Naive thymus-derived CD8-positive, alpha-beta T cell (primary cell): Measurements from ENCODE around the gene SLC16A1. TPM values are rescaled to one million over a fixed set of nuclear protein-coding genes. Genes with fewer than 3 reads are reported as not detected.
A peak's percentile ranks its signal among the peaks of the same experiment; 100 is the strongest.

Source experiments
- ATAC-seq, 2 donors: fragments of 150-1000 bp; cut with Tn5 transposase in 1 of 2; sonication (Bioruptor Pico), chemical (Tn5 transposase) in 1 of 2; 1 replicate in 1 of 2; 2 replicates in 1 of 2; pipeline ENCODE4 v1.10.0; 2021; ENCODE audit warnings: mild to moderate bottlenecking in 2 of 2, moderate library complexity in 2 of 2
- POLR2A ChIA-PET: fragments of 350-600 bp; sonication (Branson Sonifier 250); formaldehyde crosslinking; loops from one replicate; lab custom pipeline; 2021; ENCODE audit warnings: antibody characterized with exemption; lab: Charles Lee
- DNase-seq, 10 donors: peaks; one replicate each; pipeline versions ENCODE4 v3.0.0 to v3.0.0-alpha.2; 2020 to 2022
- H3K27ac Mint-ChIP-seq, 10 donors: one replicate each; pipeline ENCODE4 v1.8.0; 2020 to 2022; ENCODE audit warnings: mild to moderate bottlenecking in 10 of 10, mixed read lengths in 10 of 10, moderate library complexity in 4 of 10, inconsistent platforms in 1 of 10
- H3K27me3 Mint-ChIP-seq, 5 donors: one replicate each; pipeline ENCODE4 v1.8.0; 2021 to 2022; ENCODE audit warnings: mixed read lengths in 5 of 5
- H3K36me3 Mint-ChIP-seq, 3 donors: one replicate each; pipeline ENCODE4 v1.8.0; 2020 to 2022; ENCODE audit warnings: mixed read lengths in 3 of 3, mild to moderate bottlenecking in 2 of 3, inconsistent platforms in 1 of 3
- H3K4me1 Mint-ChIP-seq, 4 donors: one replicate each; pipeline ENCODE4 v1.8.0; 2021 to 2022; ENCODE audit warnings: mixed read lengths in 4 of 4
- H3K4me3 Mint-ChIP-seq, 10 donors: one replicate each; pipeline ENCODE4 v1.8.0; 2020 to 2022; ENCODE audit warnings: mild to moderate bottlenecking in 10 of 10, mixed read lengths in 10 of 10, moderate library complexity in 6 of 10, inconsistent platforms in 1 of 10
- H3K9me3 Mint-ChIP-seq, 9 donors: one replicate each; pipeline ENCODE4 v1.8.0; 2020 to 2022; ENCODE audit warnings: mixed read lengths in 9 of 9, mild to moderate bottlenecking in 3 of 9, inconsistent platforms in 1 of 9, moderate library complexity in 1 of 9
- polyA plus RNA-seq, 3 donors: library from polyadenylated mRNA; unstranded; fragments of 300-500 nt; fragmentation: Illumina TruSeq; gene quantifications; one replicate each; pipeline ENCODE4 v1.2.3, GENCODE V29; 2021
- total RNA-seq, 8 experiments: library from RNA in 2 of 8; stranded (reverse) in 2 of 8; gene quantifications; one replicate each; pipeline ENCODE4 v1.2.3 and lab custom pipeline; 2021 to 2026

Gene SLC16A1
- total and polyA plus RNA-seq, 5 experiments from 2014 or later, result 8.2 to 16.0 (median 11.8) TPM

GRCh38 chr1:112935461-112936111, 20.4 kb downstream of the SLC16A1 start:
- Mint-ChIP-seq H3K9me3 (no peaks in the 10 kb centered on the region), H3K4me3 (no peak overlapping the region), H3K27ac (peak overlapping the region in 3 of 10 donors; percentile 6 to 22 (median 7)), H3K27me3 (no peaks in the 10 kb centered on the region), H3K4me1 (peaks cover 6 to 14% (median 12%) of the 10 kb centered on the region in 4 donors), H3K36me3 (peaks cover 0 to 2% (median 0%) of the 10 kb centered on the region in 3 donors)
- POLR2A ChIA-PET, result no interaction called here
- DNase-seq, result no peak
- no peak for ATAC-seq

- ATAC-seq (no peak), DNase-seq (no peak)
- H3K4me1 Mint-ChIP-seq, result peaks cover 6 to 14% (median 12%) of the 10 kb centered on the region in 4 donors
- POLR2A ChIA-PET, result no interaction called here
- peaks cover 0 to 4% (median 0%) of the 10 kb centered on the region in 3 donors for H3K36me3 Mint-ChIP-seq
- H3K4me3 Mint-ChIP-seq, result no peak overlapping the region
- no peaks in the 10 kb centered on the region for H3K9me3 Mint-ChIP-seq
- H3K27me3 Mint-ChIP-seq, result no peaks in the 10 kb centered on the region
- H3K27ac Mint-ChIP-seq, result peak overlapping the region in 3 of 10 donors; percentile 7 to 38 (median 12)
These were observed 21.4 kb downstream of the SLC16A1 start for GRCh38 chr1:112934577-112934976.

GRCh38 chr1:112933820-112934571, 22.0 kb downstream of the SLC16A1 start:
- DNase-seq (no peak), ATAC-seq (no peak)
- peaks cover 6 to 14% (median 12%) of the 10 kb centered on the region in 4 donors for H3K4me1 Mint-ChIP-seq
- H3K4me3 Mint-ChIP-seq, result no peak overlapping the region
- no peaks in the 10 kb centered on the region for H3K9me3 Mint-ChIP-seq
- POLR2A ChIA-PET, result no interaction called here
- H3K27me3 Mint-ChIP-seq, result no peaks in the 10 kb centered on the region
- peak overlapping the region in 2 of 10 donors; percentile 7 to 38 for H3K27ac Mint-ChIP-seq
- H3K36me3 Mint-ChIP-seq, result peaks cover 0 to 6% (median 1%) of the 10 kb centered on the region in 3 donors

- Mint-ChIP-seq H3K4me3 (no peak overlapping the region), H3K27ac (no peak overlapping the region), H3K4me1 (peaks cover 0 to 2% (median under 1%) of the 10 kb centered on the region in 4 donors), H3K36me3 (peaks cover 0 to 32% (median 10%) of the 10 kb centered on the region in 3 donors), H3K9me3 (no peaks in the 10 kb centered on the region), H3K27me3 (no peaks in the 10 kb centered on the region)
- ATAC-seq (no peak), DNase-seq (no peak)
- POLR2A ChIA-PET, result no interaction called here
These were observed 26.0 kb downstream of the SLC16A1 start for GRCh38 chr1:112929979-112930378.

- Mint-ChIP-seq H3K36me3 (peaks cover 0 to 47% (median 15%) of the 10 kb centered on the region in 3 donors), H3K27me3 (no peaks in the 10 kb centered on the region), H3K9me3 (no peaks in the 10 kb centered on the region), H3K4me1 (peaks cover 0 to 1% (median 0%) of the 10 kb centered on the region in 4 donors), H3K27ac (peak overlapping the region in 1 of 10 donors; percentile 62), H3K4me3 (no peak overlapping the region)
- POLR2A ChIA-PET, result no interaction called here
- ATAC-seq (no peak), DNase-seq (no peak)
These were observed 28.5 kb downstream of the SLC16A1 start for GRCh38 chr1:112927462-112927990.

GRCh38 chr1:112926858-112927257, 29.1 kb downstream of the SLC16A1 start:
- no peak overlapping the region for H3K27ac Mint-ChIP-seq
- peak overlapping the region in 1 of 10 donors; percentile 4 for H3K4me3 Mint-ChIP-seq
- no peaks in the 10 kb centered on the region for H3K9me3 Mint-ChIP-seq
- H3K36me3 Mint-ChIP-seq, result peaks cover 0 to 53% (median 17%) of the 10 kb centered on the region in 3 donors
- POLR2A ChIA-PET, result no interaction called here
- peaks cover 0 to under 1% (median 0%) of the 10 kb centered on the region in 4 donors for H3K4me1 Mint-ChIP-seq
- DNase-seq (no peak), ATAC-seq (no peak)
- H3K27me3 Mint-ChIP-seq, result no peaks in the 10 kb centered on the region

- POLR2A ChIA-PET, result no interaction called here
- Mint-ChIP-seq H3K27ac (no peak overlapping the region), H3K36me3 (peaks cover 0 to 62% (median 20%) of the 10 kb centered on the region in 3 donors), H3K4me1 (no peaks in the 10 kb centered on the region), H3K9me3 (no peaks in the 10 kb centered on the region), H3K4me3 (no peak overlapping the region), H3K27me3 (no peaks in the 10 kb centered on the region)
- DNase-seq (no peak), ATAC-seq (no peak)
These were observed 31.0 kb downstream of the SLC16A1 start for GRCh38 chr1:112925015-112925414.

GRCh38 chr1:112923959-112924349, 32.0 kb downstream of the SLC16A1 start:
- no peak overlapping the region for H3K4me3 Mint-ChIP-seq
- ATAC-seq (no peak), DNase-seq (no peak)
- peak overlapping the region in 1 of 10 donors; percentile 48 for H3K27ac Mint-ChIP-seq
- H3K27me3 Mint-ChIP-seq, result no peaks in the 10 kb centered on the region
- POLR2A ChIA-PET, result no interaction called here
- H3K36me3 Mint-ChIP-seq, result peaks cover 0 to 62% (median 18%) of the 10 kb centered on the region in 3 donors
- no peaks in the 10 kb centered on the region for H3K9me3 Mint-ChIP-seq
- H3K4me1 Mint-ChIP-seq, result no peaks in the 10 kb centered on the region

GRCh38 chr1:112923234-112923958, 32.6 kb downstream of the SLC16A1 start:
- Mint-ChIP-seq H3K4me3 (no peak overlapping the region), H3K4me1 (no peaks in the 10 kb centered on the region), H3K9me3 (no peaks in the 10 kb centered on the region), H3K36me3 (peaks cover 0 to 60% (median 19%) of the 10 kb centered on the region in 3 donors), H3K27me3 (no peaks in the 10 kb centered on the region), H3K27ac (peak overlapping the region in 1 of 10 donors; percentile 48)
- DNase-seq (no peak), ATAC-seq (no peak)
- POLR2A ChIA-PET, result no interaction called here

- Mint-ChIP-seq H3K9me3 (no peaks in the 10 kb centered on the region), H3K4me1 (no peaks in the 10 kb centered on the region), H3K36me3 (peaks cover 13 to 37% (median 25%) of the 10 kb centered on the region in 3 donors), H3K4me3 (no peak overlapping the region), H3K27me3 (no peaks in the 10 kb centered on the region), H3K27ac (no peak overlapping the region)
- no peak for ATAC-seq
- POLR2A ChIA-PET, result no interaction called here
- DNase-seq, result no peak
These were observed 44.3 kb downstream of the SLC16A1 start for GRCh38 chr1:112911506-112912220.

GRCh38 chr1:112909847-112910246, 46.1 kb downstream of the SLC16A1 start:
- no peaks in the 10 kb centered on the region for H3K4me1 Mint-ChIP-seq
- H3K9me3 Mint-ChIP-seq, result no peaks in the 10 kb centered on the region
- DNase-seq (no peak), ATAC-seq (no peak)
- no peak overlapping the region for H3K27ac Mint-ChIP-seq
- H3K27me3 Mint-ChIP-seq, result no peaks in the 10 kb centered on the region
- peaks cover 6 to 23% (median 12%) of the 10 kb centered on the region in 3 donors for H3K36me3 Mint-ChIP-seq
- no peak overlapping the region for H3K4me3 Mint-ChIP-seq
- POLR2A ChIA-PET, result no interaction called here

- H3K9me3 Mint-ChIP-seq, result no peaks in the 10 kb centered on the region
- no peaks in the 10 kb centered on the region for H3K27me3 Mint-ChIP-seq
- H3K4me3 Mint-ChIP-seq, result no peak overlapping the region
- no peak overlapping the region for H3K27ac Mint-ChIP-seq
- ATAC-seq (no peak), DNase-seq (no peak)
- POLR2A ChIA-PET, result no interaction called here
- H3K36me3 Mint-ChIP-seq, result no peaks in the 10 kb centered on the region
- peaks cover 3 to 7% (median 4%) of the 10 kb centered on the region in 4 donors for H3K4me1 Mint-ChIP-seq
These were observed 49.8 kb downstream of the SLC16A1 start for GRCh38 chr1:112906150-112906698.
